ENCODE results near the gene ALOX12B. TPM values are rescaled to one million over a fixed set of nuclear protein-coding genes. Genes with fewer than 3 reads are reported as not detected.
"Not testable (repeated sequence)": the region's sequence is repeated elsewhere in the genome, so short reads cannot be mapped to it uniquely, and the experiment has no call there.

ALOX12B gene
- polyA plus RNA-seq, 3 donors: 0.66 to 1.5 (median 0.72) TPM

GRCh38 chr17:8100111-8100510 lies 12.6 kb upstream of the ALOX12B start:
- no peak for DNase-seq (ENCODE audit: extremely low read depth in 1 of 11, low read depth in 9 of 11, low spot score in 4 of 11)

- DNase-seq (ENCODE audit: extremely low read depth in 1 of 11, low read depth in 9 of 11, low spot score in 4 of 11): no peak
Measured at GRCh38 chr17:8096541-8096940, 9.0 kb upstream of the ALOX12B start.

- no peak for DNase-seq (ENCODE audit: extremely low read depth in 1 of 11, low read depth in 9 of 11, low spot score in 4 of 11)
Measured at GRCh38 chr17:8095361-8095760, 7.8 kb upstream of the ALOX12B start.

GRCh38 chr17:8091033-8091687 lies 3.6 kb upstream of the ALOX12B start:
- no peak for DNase-seq (ENCODE audit: extremely low read depth in 1 of 11, low read depth in 9 of 11, low spot score in 4 of 11)

- DNase-seq (ENCODE audit: extremely low read depth in 1 of 11, low read depth in 9 of 11, low spot score in 4 of 11): no peak
Measured at GRCh38 chr17:8089728-8090127, 2.2 kb upstream of the ALOX12B start.

- DNase-seq (ENCODE audit: extremely low read depth in 1 of 11, low read depth in 9 of 11, low spot score in 4 of 11): no peak
Measured at GRCh38 chr17:8087952-8088230, 375 bp upstream of the ALOX12B start.

GRCh38 chr17:8084250-8084649 lies 3.3 kb downstream of the ALOX12B start:
- no peak for DNase-seq (ENCODE audit: extremely low read depth in 1 of 11, low read depth in 9 of 11, low spot score in 4 of 11)

GRCh38 chr17:8082292-8082691 lies 5.2 kb downstream of the ALOX12B start:
- no peak for DNase-seq (ENCODE audit: extremely low read depth in 1 of 11, low read depth in 9 of 11, low spot score in 4 of 11)

GRCh38 chr17:8081876-8082275 lies 5.6 kb downstream of the ALOX12B start:
- no peak for DNase-seq (ENCODE audit: extremely low read depth in 1 of 11, low read depth in 9 of 11, low spot score in 4 of 11)

- no peak for DNase-seq (ENCODE audit: extremely low read depth in 1 of 11, low read depth in 9 of 11, low spot score in 4 of 11)
Measured at GRCh38 chr17:8080799-8081219, 6.7 kb downstream of the ALOX12B start.

GRCh38 chr17:8080208-8080798 lies 7.2 kb downstream of the ALOX12B start:
- DNase-seq (ENCODE audit: extremely low read depth in 1 of 11, low read depth in 9 of 11, low spot score in 4 of 11): no peak

GRCh38 chr17:8079291-8080207 lies 8.0 kb downstream of the ALOX12B start:
- DNase-seq (ENCODE audit: extremely low read depth in 1 of 11, low read depth in 9 of 11, low spot score in 4 of 11): peak in 7 of 11 donors; percentile 53 to 71 (median 58)

GRCh38 chr17:8077939-8078338 lies 9.6 kb downstream of the ALOX12B start:
- not testable (repeated sequence) for DNase-seq (ENCODE audit: extremely low read depth in 1 of 11, low read depth in 9 of 11, low spot score in 4 of 11)

GRCh38 chr17:8076502-8077266 lies 10.8 kb downstream of the ALOX12B start:
- no peak for DNase-seq (ENCODE audit: extremely low read depth in 1 of 11, low read depth in 9 of 11, low spot score in 4 of 11)

- DNase-seq (ENCODE audit: extremely low read depth in 1 of 11, low read depth in 9 of 11, low spot score in 4 of 11): no peak
Measured at GRCh38 chr17:8075574-8076342, 11.8 kb downstream of the ALOX12B start.

- no peak for DNase-seq (ENCODE audit: extremely low read depth in 1 of 11, low read depth in 9 of 11, low spot score in 4 of 11)
Measured at GRCh38 chr17:8075081-8075480, 12.4 kb downstream of the ALOX12B start.

- DNase-seq (ENCODE audit: extremely low read depth in 1 of 11, low read depth in 9 of 11, low spot score in 4 of 11): no peak
Measured at GRCh38 chr17:8074554-8074953, 13.0 kb downstream of the ALOX12B start.

GRCh38 chr17:8073627-8074484 lies 13.7 kb downstream of the ALOX12B start:
- peak in 5 of 11 donors; percentile 43 to 65 (median 56) for DNase-seq (ENCODE audit: extremely low read depth in 1 of 11, low read depth in 9 of 11, low spot score in 4 of 11)

Data from renal cortex interstitium (tissue), 11 donors.